Right cardiac atrium (tissue), 5 donors: ENCODE data around the gene ACTN1. TPM values are rescaled to one million over a fixed set of nuclear protein-coding genes. Genes with fewer than 3 reads are reported as not detected.

ENCODE experiments used
- ATAC-seq, 2 donors: fragments of 200-7000 bp; cut with Tn5 transposase; one replicate each; pipeline versions ENCODE4 v1.8.0 to v1.9.1; 2020; ENCODE audit warnings: moderate library complexity in 2 of 2, mild to moderate bottlenecking in 1 of 2
- DNase-seq, 3 donors: peaks; one replicate each; pipeline ENCODE4 v3.0.0-alpha.2; 2020
- H3K27ac ChIP-seq: one replicate; pipeline ENCODE4 v1.5.1; 2013; ENCODE audit warnings: mild to moderate bottlenecking, low read length, control low read depth, moderate library complexity
- H3K27me3 ChIP-seq: one replicate; pipeline ENCODE4 v1.6.1; 2013; ENCODE audit not compliant: control insufficient read depth, insufficient read depth
- H3K4me1 ChIP-seq: one replicate; pipeline ENCODE4 v1.6.1; 2013; ENCODE audit warnings: low read length; ENCODE audit not compliant: control insufficient read depth, insufficient read depth
- H3K4me3 ChIP-seq: one replicate; pipeline ENCODE4 v1.5.1; 2013; ENCODE audit warnings: low read length, control low read depth
- H3K9me3 ChIP-seq: one replicate; pipeline ENCODE4 v1.6.1; 2013; ENCODE audit warnings: low read length; ENCODE audit not compliant: control insufficient read depth
- WGBS: extraction: QIAGEN DNeasy Blood & Tissue Kit; methylation state at CpG from one replicate; pipeline ENCODE4 v1.1.7; 2013; 5-methylcytosine and 5-hydroxymethylcytosine counted together
- intact Hi-C, 4 donors: fragments of 100-400 bp; cut with DNase I; formaldehyde crosslinking; loops; one replicate each; pipeline versions ENCODE4 v1.11.0 to v1.14.0; 2022 to 2023
- polyA plus RNA-seq: library from polyadenylated mRNA; stranded (reverse); fragments of 200-250 nt; gene quantifications from one replicate; pipeline ENCODE4 v1.2.3, GENCODE V29; 2013
- total RNA-seq, 4 donors: library from RNA; stranded (reverse); fragmentation: NEBNext Ultra II Directional; extraction: Animal tissue kit (Norgen Biotek cat#: 25700); gene quantifications; one replicate each; pipeline ENCODE4 v1.2.1, GENCODE V29; 2021
- donor health status: healthy with polysubstance abuse.
- donor health status: DM: no; HTN: yes; CAD: no.
- donor health status: DM: no; HTN: no; CAD: no.
- donor health status: DM: no; HTN: yes; CAD: no; lungs with severe emphysema.
- donor health status: DM: yes; HTN: yes; CAD: no.

ACTN1 gene
- total and polyA plus RNA-seq, 5 donors = 80.5 to 305 (median 155) TPM

- Histone ChIP-seq H3K4me3 (no peak overlapping the region), H3K9me3 (no peaks in the 10 kb centered on the region), H3K4me1 (peaks cover 42% of the 10 kb centered on the region), H3K27me3 (no peaks in the 10 kb centered on the region), H3K27ac (peak overlapping the region; percentile 94)
- ATAC-seq = peak; percentile 58 to 81
- peak; percentile 73 to 84 (median 79) for DNase-seq
- WGBS = 24% methylated on average over 6 of the region's 6 CpGs
- intact Hi-C loops = loop anchor here in 1 of 4 donors (5.0 kb wide), 1 partner anchor 42 kb away; the partner anchor contains the start of gene ACTN1
Measured at GRCh38 chr14:68935761-68936214, 43.3 kb downstream of the ACTN1 start.

GRCh38 chr14:68934066-68934465, 45.0 kb downstream of the ACTN1 start:
- H3K27me3 ChIP-seq = no peaks in the 10 kb centered on the region
- WGBS = 89% methylated on average over 9 of the region's 9 CpGs
- DNase-seq (no peak), ATAC-seq (no peak)
- H3K4me1 ChIP-seq = peaks cover 31% of the 10 kb centered on the region
- H3K4me3 ChIP-seq = no peak overlapping the region
- no peak overlapping the region for H3K27ac ChIP-seq
- intact Hi-C loops = no loop called here
- H3K9me3 ChIP-seq = no peaks in the 10 kb centered on the region

GRCh38 chr14:68932686-68933085, 46.4 kb downstream of the ACTN1 start:
- H3K4me3 ChIP-seq = no peak overlapping the region
- H3K9me3 ChIP-seq = no peaks in the 10 kb centered on the region
- peak in 1 of 3 donors; percentile 13 for DNase-seq
- whole genome bisulfite sequencing = 92% methylated on average over 5 of the region's 5 CpGs
- no peak overlapping the region for H3K27ac ChIP-seq
- peaks cover 20% of the 10 kb centered on the region for H3K4me1 ChIP-seq
- H3K27me3 ChIP-seq = no peaks in the 10 kb centered on the region
- intact Hi-C loops = no loop called here
- no peak for ATAC-seq

GRCh38 chr14:68932231-68932630, 46.9 kb downstream of the ACTN1 start:
- no peak overlapping the region for H3K27ac ChIP-seq
- no peak for ATAC-seq
- H3K4me3 ChIP-seq = no peak overlapping the region
- H3K27me3 ChIP-seq = no peaks in the 10 kb centered on the region
- no peaks in the 10 kb centered on the region for H3K9me3 ChIP-seq
- peaks cover 17% of the 10 kb centered on the region for H3K4me1 ChIP-seq
- intact Hi-C loops = no loop called here
- 71% methylated on average over 4 of the region's 4 CpGs for WGBS
- no peak for DNase-seq

GRCh38 chr14:68931474-68932051, 47.5 kb downstream of the ACTN1 start:
- H3K4me1 ChIP-seq = peaks cover 13% of the 10 kb centered on the region
- no peak overlapping the region for H3K27ac ChIP-seq
- DNase-seq (peak in 1 of 3 donors; percentile 4), ATAC-seq (no peak)
- 73% methylated on average over 5 of the region's 5 CpGs for WGBS
- intact Hi-C loops = no loop called here
- H3K27me3 ChIP-seq = no peaks in the 10 kb centered on the region
- H3K4me3 ChIP-seq = no peak overlapping the region
- no peaks in the 10 kb centered on the region for H3K9me3 ChIP-seq

GRCh38 chr14:68931063-68931462, 48.0 kb downstream of the ACTN1 start:
- DNase-seq = peak in 1 of 3 donors; percentile 50
- Histone ChIP-seq H3K27me3 (no peaks in the 10 kb centered on the region), H3K4me1 (peaks cover 8% of the 10 kb centered on the region), H3K9me3 (no peaks in the 10 kb centered on the region), H3K27ac (no peak overlapping the region), H3K4me3 (no peak overlapping the region)
- ATAC-seq = no peak
- WGBS = 90% methylated on average over 3 of the region's 3 CpGs
- intact Hi-C loops = no loop called here

GRCh38 chr14:68929623-68930307, 49.3 kb downstream of the ACTN1 start:
- 82% methylated on average over 12 of the region's 12 CpGs for WGBS
- DNase-seq = peak in 1 of 3 donors; percentile 52
- intact Hi-C loops = no loop called here

GRCh38 chr14:68928770-68929550, 50.1 kb downstream of the ACTN1 start:
- ATAC-seq (no peak), DNase-seq (peak in 1 of 3 donors; percentile 40)
- 80% methylated on average over 22 of the region's 22 CpGs for WGBS
- intact Hi-C loops = no loop called here
- Histone ChIP-seq H3K27ac (no peak overlapping the region), H3K4me1 (peaks cover 7% of the 10 kb centered on the region), H3K27me3 (no peaks in the 10 kb centered on the region), H3K4me3 (no peak overlapping the region), H3K9me3 (no peaks in the 10 kb centered on the region)

More at GRCh38 chr14:68929623-68930307, 49.3 kb downstream of the ACTN1 start:
- H3K4me3 ChIP-seq = no peak overlapping the region
- H3K27me3 ChIP-seq = no peaks in the 10 kb centered on the region
- H3K4me1 ChIP-seq = peaks cover 7% of the 10 kb centered on the region
- no peak for ATAC-seq
- H3K27ac ChIP-seq = no peak overlapping the region
- no peaks in the 10 kb centered on the region for H3K9me3 ChIP-seq

GRCh38 chr14:68927956-68928675, 51.0 kb downstream of the ACTN1 start:
- Histone ChIP-seq H3K27me3 (no peaks in the 10 kb centered on the region), H3K9me3 (no peaks in the 10 kb centered on the region), H3K4me1 (peaks cover 7% of the 10 kb centered on the region), H3K27ac (no peak overlapping the region), H3K4me3 (no peak overlapping the region)
- WGBS = 47% methylated on average over 9 of the region's 9 CpGs
- ATAC-seq (no peak), DNase-seq (peak in 1 of 3 donors; percentile 5)
- intact Hi-C loops = no loop called here

- DNase-seq (peak in 1 of 3 donors; percentile 9), ATAC-seq (no peak)
- 96% methylated on average over 3 of the region's 3 CpGs for WGBS
- Histone ChIP-seq H3K27ac (no peak overlapping the region), H3K4me3 (no peak overlapping the region), H3K4me1 (peaks cover 7% of the 10 kb centered on the region), H3K27me3 (no peaks in the 10 kb centered on the region), H3K9me3 (no peaks in the 10 kb centered on the region)
- intact Hi-C loops = no loop called here
Measured at GRCh38 chr14:68927089-68927488, 52.0 kb downstream of the ACTN1 start.
